IMR-90 (cell line): Measurements from ENCODE around the gene GPR17. TPM values are rescaled to one million over a fixed set of nuclear protein-coding genes. Genes with fewer than 3 reads are reported as not detected.

Experiments used
- ATAC-seq: fragments of 200-7000 bp; cut with Tn5 transposase; 2 replicates; pipeline ENCODE4 v1.9.1; 2020; ENCODE audit warnings: low read depth, mild to moderate bottlenecking, moderate library complexity
- BruUV-seq: library from RNA; stranded (reverse); fragments of 400-500 nt; replicated peaks from 2 replicates; lab custom pipeline; 2021; lab: Mats Ljungman, UMichigan
- CTCF ChIA-PET: fragments of 300-600 bp; formaldehyde crosslinking; extraction: SDS; loops from one replicate; lab custom pipeline; 2021; ENCODE audit warnings: antibody characterized with exemption; lab: Yijun Ruan, JAX
- POLR2A ChIA-PET: fragments of 300-600 bp; sonication (Branson Sonifier 250); formaldehyde crosslinking; loops from one replicate; lab custom pipeline; 2022; ENCODE audit warnings: antibody characterized with exemption; ENCODE audit not compliant: unreplicated experiment; lab: Charles Lee
- DNase-seq: peaks from one replicate; pipeline ENCODE4 v3.0.0; 2013
- H2AFZ ChIP-seq: replicated peaks from 2 replicates; pipeline ENCODE3; 2013; ENCODE audit warnings: low read length, mild to moderate bottlenecking; ENCODE audit not compliant: poor library complexity
- H2AK5ac ChIP-seq: 2 replicates; pipeline ENCODE4 v1.6.1; 2013; ENCODE audit warnings: low read depth, low read length, inconsistent platforms
- H2AK9ac ChIP-seq: replicated peaks from 2 replicates; pipeline ENCODE3; 2013; ENCODE audit warnings: mild to moderate bottlenecking, low read depth, low read length, moderate library complexity; ENCODE audit not compliant: poor library complexity
- H2BK120ac ChIP-seq: 2 replicates; pipeline ENCODE4 v1.6.1; 2013; ENCODE audit warnings: low read depth, low read length, inconsistent platforms
- H2BK15ac ChIP-seq: 3 replicates; pipeline ENCODE4 v1.6.1; 2013; ENCODE audit warnings: low read depth, low read length, inconsistent platforms
- H2BK20ac ChIP-seq: 2 replicates; pipeline ENCODE4 v1.6.1; 2013; ENCODE audit warnings: low read depth, mild to moderate bottlenecking, inconsistent platforms, low read length, moderate library complexity
- H2BK5ac ChIP-seq: 2 replicates; pipeline ENCODE4 v1.6.1; 2013; ENCODE audit warnings: mild to moderate bottlenecking, low read depth, low read length, inconsistent platforms; ENCODE audit not compliant: poor library complexity, severe bottlenecking
- H3K14ac ChIP-seq: replicated peaks from 2 replicates; pipeline ENCODE4 v1.6.1; 2013; ENCODE audit warnings: low read depth, low read length, inconsistent platforms
- H3K18ac ChIP-seq: 2 replicates; pipeline ENCODE4 v1.6.1; 2013; ENCODE audit warnings: low read depth, low read length, control low read depth
- H3K23ac ChIP-seq: 2 replicates; pipeline ENCODE4 v1.6.1; 2013; ENCODE audit warnings: low read depth, low read length, inconsistent platforms
- H3K27ac ChIP-seq: 2 replicates; pipeline ENCODE4 v1.5.1; 2013; ENCODE audit warnings: mild to moderate bottlenecking, control low read depth, low read length; ENCODE audit not compliant: insufficient read depth
- H3K27me3 ChIP-seq: 2 replicates; pipeline ENCODE4 v1.6.1; 2013; ENCODE audit warnings: low read length; ENCODE audit not compliant: control insufficient read depth, insufficient read depth
- H3K36me3 ChIP-seq: 2 replicates; pipeline ENCODE4 v1.6.1; 2013; ENCODE audit warnings: low read length, mixed read lengths; ENCODE audit not compliant: control insufficient read depth, insufficient read depth
- H3K4ac ChIP-seq: 2 replicates; pipeline ENCODE4 v1.6.1; 2013; ENCODE audit warnings: low read depth, low read length, inconsistent platforms
- H3K4me1 ChIP-seq: 2 replicates; pipeline ENCODE4 v1.6.1; 2013; ENCODE audit warnings: low read length, mixed read lengths; ENCODE audit not compliant: control insufficient read depth, insufficient read depth
- H3K4me2 ChIP-seq: 2 replicates; pipeline ENCODE4 v1.6.1; 2013; ENCODE audit warnings: low read depth, mild to moderate bottlenecking, control low read depth, low read length, moderate library complexity
- H3K4me3 ChIP-seq: 2 replicates; pipeline ENCODE4 v1.5.1; 2013; ENCODE audit warnings: low read depth, mild to moderate bottlenecking, control low read depth, low read length, moderate library complexity; ENCODE audit not compliant: insufficient read depth
- H3K56ac ChIP-seq: 2 replicates; pipeline ENCODE4 v1.6.1; 2013; ENCODE audit warnings: low read length, inconsistent platforms; ENCODE audit not compliant: insufficient read depth; ENCODE audit errors: extremely low read depth
- H3K79me1 ChIP-seq, 2 experiments: 2 replicates each; pipeline ENCODE4 v1.6.1; 2013; ENCODE audit warnings: low read length in 2 of 2, inconsistent platforms in 1 of 2, low read depth in 1 of 2
- H3K9ac ChIP-seq: 2 replicates; pipeline ENCODE4 v1.6.1; 2013; ENCODE audit warnings: low read depth, low read length, control low read depth
- H3K9me1 ChIP-seq: 2 replicates; pipeline ENCODE4 v1.6.1; 2013; ENCODE audit warnings: low read length, inconsistent platforms; ENCODE audit not compliant: insufficient read depth
- H3K9me3 ChIP-seq: 2 replicates; pipeline ENCODE4 v1.6.1; 2013; ENCODE audit warnings: low read length; ENCODE audit not compliant: control insufficient read depth, insufficient read depth
- H4K20me1 ChIP-seq: 2 replicates; pipeline ENCODE4 v1.6.1; 2013; ENCODE audit warnings: low read length, inconsistent platforms; ENCODE audit not compliant: insufficient read depth
- H4K5ac ChIP-seq: 2 replicates; pipeline ENCODE4 v1.6.1; 2013; ENCODE audit warnings: mild to moderate bottlenecking, low read depth, low read length, control low read depth
- H4K8ac ChIP-seq, 2 experiments: 2 replicates each; pipeline ENCODE4 v1.6.1; 2013; ENCODE audit warnings: low read depth in 2 of 2, low read length in 2 of 2, control low read depth in 1 of 2, inconsistent platforms in 1 of 2
- H4K91ac ChIP-seq: 2 replicates; pipeline ENCODE4 v1.6.1; 2013; ENCODE audit warnings: low read depth, low read length, inconsistent platforms; ENCODE audit not compliant: insufficient read depth
- CHD1 ChIP-seq: IDR thresholded peaks from 2 replicates; pipeline ENCODE4 v1.6.1; 2012; ENCODE audit warnings: low read depth, low read length, improper control_type of control experiment
- MAFK ChIP-seq: IDR thresholded peaks from 2 replicates; pipeline ENCODE4 v1.6.1; 2012; ENCODE audit warnings: low read depth, low read length, improper control_type of control experiment
- MAZ ChIP-seq: IDR thresholded peaks from 2 replicates; pipeline ENCODE4 v1.6.1; 2012; ENCODE audit warnings: low read depth, mild to moderate bottlenecking, low read length, improper control_type of control experiment, moderate library complexity, borderline replicate concordance
- MXI1 ChIP-seq: IDR thresholded peaks from 2 replicates; pipeline ENCODE4 v1.6.1; 2012; ENCODE audit warnings: low read depth, mild to moderate bottlenecking, low read length, moderate library complexity, borderline replicate concordance
- RAD21 ChIP-seq: IDR thresholded peaks from 2 replicates; pipeline ENCODE4 v1.6.1; 2012; ENCODE audit warnings: low read length, improper control_type of control experiment
- RCOR1 ChIP-seq: IDR thresholded peaks from 2 replicates; pipeline ENCODE4 v1.6.1; 2012; ENCODE audit warnings: mild to moderate bottlenecking, low read length, improper control_type of control experiment; ENCODE audit not compliant: insufficient replicate concordance
- RFX5 ChIP-seq: IDR thresholded peaks from 2 replicates; pipeline ENCODE4 v1.8.0; 2012; ENCODE audit warnings: low read depth, mild to moderate bottlenecking, low read length, moderate library complexity
- SMC3 ChIP-seq: fragments of 150-350 bp; IDR thresholded peaks from 2 replicates; pipeline ENCODE4 v1.6.1; 2016; ENCODE audit warnings: low read depth, mild to moderate bottlenecking, antibody characterized with exemption, low read length, moderate library complexity
- WGBS, 2 experiments: methylation state at CpG; one replicate each; pipeline versions ENCODE4 v1.1.5 to v1.1.7; 2013; ENCODE audit warnings: missing lambda C conversion rate in 2 of 2; ENCODE audit not compliant: insufficient read length in 1 of 2; ENCODE audit errors: extremely low coverage in 2 of 2; 5-methylcytosine and 5-hydroxymethylcytosine counted together
- dilution Hi-C: fragments of 300-500 bp; cut with HindIII; formaldehyde crosslinking; loops from one replicate; pipeline ENCODE4 v1.14.3; 2018; ENCODE audit warnings: low sequenced_read_pairs; ENCODE audit not compliant: unreplicated experiment
- in situ Hi-C: fragments of 300-500 bp; cut with MboI; formaldehyde crosslinking; loops from 3 replicates; pipeline ENCODE4 v1.14.3; 2019; ENCODE audit warnings: low sequenced_read_pairs, inconsistent platforms, mixed read lengths
- intact Hi-C: fragments of 100-400 bp; cut with micrococcal nuclease; formaldehyde crosslinking; loops from 2 replicates; pipeline ENCODE4 v1.10.0; 2022
- polyA plus RNA-seq, 3 experiments: library from polyadenylated mRNA; depleted of rRNA; stranded (reverse); fragments of >200 nt; gene quantifications; 2 replicates each; pipeline ENCODE4 v1.2.3, GENCODE V29; 2012; ENCODE audit warnings: low replicate concordance in 1 of 3
- total RNA-seq: library from RNA; depleted of rRNA; stranded (reverse); fragments of >200 nt; gene quantifications from 2 replicates; pipeline ENCODE4 v1.2.3, GENCODE V29; 2012
- TF ChIP-seq, protein P1 (sequence below): fragments of 150-350 bp; IDR thresholded peaks from 2 replicates; pipeline ENCODE4 v1.6.1; 2017; ENCODE audit warnings: mild to moderate bottlenecking, antibody characterized with exemption, low read length, low read depth
- TF ChIP-seq, protein P2 (sequence below): conservative IDR thresholded peaks from 2 replicates; pipeline ENCODE4 v1.5.1; 2012; ENCODE audit warnings: mild to moderate bottlenecking, low read depth, low read length, improper control_type of control experiment

Gene GPR17
- total and polyA plus RNA-seq, 2 of the 4 experiments (the other 2 are of a cell fraction), result not detected

DNA sequence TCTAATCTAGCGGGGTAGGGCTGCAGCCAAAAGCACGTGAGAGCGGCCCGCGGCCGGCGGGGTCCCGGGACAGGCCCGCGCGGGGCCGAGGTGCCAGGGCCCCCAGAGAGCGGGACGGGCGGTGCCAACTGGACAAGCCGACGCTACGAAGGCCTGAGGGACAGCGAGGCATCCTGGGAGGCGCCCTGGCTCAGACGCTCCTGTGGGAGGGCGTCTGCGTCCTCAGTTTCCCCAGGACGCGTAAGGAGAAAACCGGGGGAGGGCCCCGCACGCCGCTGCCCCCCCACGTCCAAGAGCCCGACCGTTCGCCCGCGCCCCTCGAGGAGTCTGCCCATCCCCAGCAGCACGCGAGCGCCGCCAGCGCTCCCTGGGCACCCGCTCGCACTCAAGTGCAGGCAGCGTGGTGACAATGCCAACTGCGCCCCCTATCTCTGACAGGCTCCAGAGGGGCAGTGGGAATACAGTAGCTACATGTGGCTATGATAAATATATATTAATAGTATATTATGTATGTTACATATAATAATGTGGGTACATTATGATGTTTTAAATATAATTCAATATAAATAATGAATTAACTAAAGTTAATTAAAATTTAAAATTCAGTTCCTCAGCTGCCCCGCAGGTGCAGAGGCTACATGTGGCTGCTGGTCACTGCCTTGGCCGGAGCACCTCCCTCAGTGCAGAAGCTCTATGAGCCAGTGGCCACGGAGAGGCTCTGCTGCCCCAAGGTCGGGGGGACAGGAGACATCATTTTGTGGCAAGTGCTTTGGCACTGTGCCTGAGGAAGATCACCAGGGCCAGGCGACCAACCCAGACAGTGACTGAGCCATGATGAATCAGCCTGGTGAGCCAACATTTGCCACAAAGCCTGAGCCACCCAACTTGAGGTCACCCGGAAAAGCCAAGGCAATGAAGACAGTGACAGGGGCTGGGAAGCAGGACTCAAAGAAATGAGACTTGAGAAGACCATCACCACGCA is 49.8 kb downstream of the GPR17 start (continued):
- TF ChIP-seq, protein P1, sequence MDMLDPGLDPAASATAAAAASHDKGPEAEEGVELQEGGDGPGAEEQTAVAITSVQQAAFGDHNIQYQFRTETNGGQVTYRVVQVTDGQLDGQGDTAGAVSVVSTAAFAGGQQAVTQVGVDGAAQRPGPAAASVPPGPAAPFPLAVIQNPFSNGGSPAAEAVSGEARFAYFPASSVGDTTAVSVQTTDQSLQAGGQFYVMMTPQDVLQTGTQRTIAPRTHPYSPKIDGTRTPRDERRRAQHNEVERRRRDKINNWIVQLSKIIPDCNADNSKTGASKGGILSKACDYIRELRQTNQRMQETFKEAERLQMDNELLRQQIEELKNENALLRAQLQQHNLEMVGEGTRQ, result no peak

DNA sequence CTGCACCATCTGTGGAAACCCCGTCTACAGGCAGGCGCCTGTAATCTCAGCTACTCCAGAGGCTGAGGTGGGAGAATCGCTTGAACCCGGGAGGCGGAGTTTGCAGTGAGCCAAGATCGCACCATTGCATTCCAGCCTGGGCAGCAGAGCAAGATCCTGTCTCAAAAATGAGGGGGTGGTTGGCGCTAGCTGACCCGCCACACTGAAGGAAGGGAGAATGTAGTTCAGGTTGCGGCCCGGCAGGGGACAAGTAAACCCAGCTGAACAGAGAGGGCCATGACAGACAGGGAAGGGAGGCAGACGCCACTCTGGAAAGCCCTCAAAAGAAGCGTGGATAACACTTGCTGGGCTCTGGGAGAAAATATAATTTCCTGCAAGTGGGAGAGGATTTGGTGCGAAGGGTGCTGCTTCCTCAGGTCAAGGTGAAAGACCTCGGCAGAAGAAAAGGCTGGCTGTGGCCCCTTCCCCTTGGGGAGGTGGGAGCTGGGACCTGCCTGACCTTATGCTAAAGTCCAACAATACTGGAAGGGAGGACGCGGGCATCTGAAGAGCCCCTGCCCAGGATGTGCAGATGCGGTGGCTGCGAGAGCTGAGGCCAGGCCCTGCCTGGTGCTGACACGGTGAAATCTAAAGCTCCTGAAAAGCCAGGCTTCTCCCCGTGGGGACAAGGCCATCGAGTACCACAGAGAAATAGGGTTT is 51.7 kb downstream of the GPR17 start:
- 97% methylated on average over 17 of the region's 21 CpGs; no CpG with 5 or more reads in 1 of the 2 experiments for WGBS, 2 experiments
- peak overlapping the region; percentile 18 for H2AK9ac ChIP-seq
- H4K5ac ChIP-seq, result no peak overlapping the region
- H3K27me3 ChIP-seq, result no peaks in the 10 kb centered on the region
- H2BK20ac ChIP-seq, result no peak overlapping the region
- ATAC-seq (no peak), DNase-seq (no peak)
- ChIA-PET CTCF (no interaction called here), POLR2A (no interaction called here)
- no peak overlapping the region for H3K14ac ChIP-seq
- H4K91ac ChIP-seq, result no peak overlapping the region
- H3K4me1 ChIP-seq, result peaks cover 2% of the 10 kb centered on the region; the same call in 1 of the 2 replicates
- no TSS peak for BruUV-seq
- no peak overlapping the region for H2BK120ac ChIP-seq
- H4K8ac ChIP-seq, result no peak overlapping the region
- no peaks in the 10 kb centered on the region for H3K36me3 ChIP-seq
- peaks cover 9% of the 10 kb centered on the region for H3K9me1 ChIP-seq
- H3K27ac ChIP-seq, result no peak overlapping the region
- H4K20me1 ChIP-seq, result no peaks in the 10 kb centered on the region
- intact Hi-C loops, result no loop called here
- H3K23ac ChIP-seq, result no peak overlapping the region
- H3K4me3 ChIP-seq, result no peak overlapping the region
- H2BK15ac ChIP-seq, result no peak overlapping the region
- no peaks in the 10 kb centered on the region for H3K9me3 ChIP-seq
- H3K79me1 ChIP-seq, result peaks cover 1 to 19% of the 10 kb centered on the region in 2 experiments; a peak in 3 of 4 replicates
- H3K9ac ChIP-seq, result no peak overlapping the region
- dilution Hi-C loops, result no loop called here
- no peak overlapping the region for H3K56ac ChIP-seq
- H3K18ac ChIP-seq, result no peak overlapping the region
- H3K4ac ChIP-seq, result no peak overlapping the region
- H2AK5ac ChIP-seq, result no peak overlapping the region
- H2AFZ ChIP-seq, result no peak overlapping the region
- no peak overlapping the region for H2BK5ac ChIP-seq
- in situ Hi-C loops, result no loop called here
- H3K4me2 ChIP-seq, result no peak overlapping the region
- no peak for TF ChIP-seq CHD1
- TF ChIP-seq, protein P2, sequence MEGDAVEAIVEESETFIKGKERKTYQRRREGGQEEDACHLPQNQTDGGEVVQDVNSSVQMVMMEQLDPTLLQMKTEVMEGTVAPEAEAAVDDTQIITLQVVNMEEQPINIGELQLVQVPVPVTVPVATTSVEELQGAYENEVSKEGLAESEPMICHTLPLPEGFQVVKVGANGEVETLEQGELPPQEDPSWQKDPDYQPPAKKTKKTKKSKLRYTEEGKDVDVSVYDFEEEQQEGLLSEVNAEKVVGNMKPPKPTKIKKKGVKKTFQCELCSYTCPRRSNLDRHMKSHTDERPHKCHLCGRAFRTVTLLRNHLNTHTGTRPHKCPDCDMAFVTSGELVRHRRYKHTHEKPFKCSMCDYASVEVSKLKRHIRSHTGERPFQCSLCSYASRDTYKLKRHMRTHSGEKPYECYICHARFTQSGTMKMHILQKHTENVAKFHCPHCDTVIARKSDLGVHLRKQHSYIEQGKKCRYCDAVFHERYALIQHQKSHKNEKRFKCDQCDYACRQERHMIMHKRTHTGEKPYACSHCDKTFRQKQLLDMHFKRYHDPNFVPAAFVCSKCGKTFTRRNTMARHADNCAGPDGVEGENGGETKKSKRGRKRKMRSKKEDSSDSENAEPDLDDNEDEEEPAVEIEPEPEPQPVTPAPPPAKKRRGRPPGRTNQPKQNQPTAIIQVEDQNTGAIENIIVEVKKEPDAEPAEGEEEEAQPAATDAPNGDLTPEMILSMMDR, result no peak
- TF ChIP-seq SMC3, result no peak
- TF ChIP-seq, protein P1, result no peak
- TF ChIP-seq RCOR1, result no peak
- no peak for TF ChIP-seq MAZ
- no peak for TF ChIP-seq MXI1
- TF ChIP-seq MAFK, result no peak
- TF ChIP-seq RAD21, result no peak
- TF ChIP-seq RFX5, result no peak
